Omental fat pad (tissue), 4 donors: Measurements from ENCODE around the gene C12orf76. TPM values are rescaled to one million over a fixed set of nuclear protein-coding genes. Genes with fewer than 3 reads are reported as not detected.

Source experiments
- ATAC-seq: fragments of 150-250 bp; one replicate; pipeline ENCODE4 v1.9.1; 2016; ENCODE audit warnings: mild to moderate bottlenecking, moderate library complexity; ENCODE audit not compliant: low FRiP score
- DNase-seq: peaks from one replicate; pipeline ENCODE4 v3.0.0-alpha.2; 2019; ENCODE audit warnings: low spot score
- total RNA-seq, 4 donors: library from RNA; depleted of rRNA; stranded (reverse); fragments of >200 nt; gene quantifications; one replicate each; pipeline ENCODE4 v1.1.0, GENCODE V29; 2016
- TF ChIP-seq, protein P1 (sequence below), 3 donors: fragments of 450-650 bp; IDR thresholded peaks; one replicate each; pipeline ENCODE4 v1.5.1; 2016 to 2017; ENCODE audit warnings: antibody characterized with exemption in 3 of 3, mild to moderate bottlenecking in 3 of 3, moderate library complexity in 2 of 3

The C12orf76 gene
- total RNA-seq, 4 donors from 2014 or later: 7.4 to 17.0 (median 11.9) TPM

DNA sequence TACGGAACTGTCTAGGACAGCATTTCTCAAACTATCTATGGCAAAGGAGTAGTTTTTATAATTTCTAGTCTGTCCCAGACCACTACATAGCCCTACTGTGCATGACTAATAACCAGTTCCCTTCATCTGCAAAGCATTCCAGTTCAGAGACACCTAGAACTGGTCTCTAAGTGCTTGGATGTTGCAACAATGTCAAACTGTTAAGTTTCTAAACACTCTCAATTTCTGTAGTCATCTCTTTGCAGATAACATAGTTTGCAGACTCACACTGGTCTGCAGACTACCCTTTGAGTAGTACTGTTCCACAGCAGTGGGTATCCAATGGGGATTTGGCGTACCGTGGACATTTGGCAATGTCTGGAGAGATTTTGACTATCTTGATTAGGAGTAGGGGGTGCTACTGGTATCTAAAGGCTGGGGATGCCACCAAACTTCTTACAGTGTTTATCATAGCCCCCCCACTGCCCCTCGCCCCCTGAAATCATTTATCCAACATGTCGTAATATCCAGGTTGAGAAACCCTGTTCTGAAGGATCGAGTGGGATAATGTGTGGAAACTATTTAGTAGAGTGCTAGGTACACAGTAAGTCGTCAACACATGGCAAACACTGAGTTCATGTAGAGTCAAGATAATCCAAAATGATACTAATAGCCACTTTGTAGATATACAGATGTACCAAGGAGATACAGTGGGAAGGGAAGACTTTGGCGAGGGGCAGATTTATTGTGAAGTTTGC lies 1.7 kb downstream of the C12orf76 start:
- TF ChIP-seq, protein P1, sequence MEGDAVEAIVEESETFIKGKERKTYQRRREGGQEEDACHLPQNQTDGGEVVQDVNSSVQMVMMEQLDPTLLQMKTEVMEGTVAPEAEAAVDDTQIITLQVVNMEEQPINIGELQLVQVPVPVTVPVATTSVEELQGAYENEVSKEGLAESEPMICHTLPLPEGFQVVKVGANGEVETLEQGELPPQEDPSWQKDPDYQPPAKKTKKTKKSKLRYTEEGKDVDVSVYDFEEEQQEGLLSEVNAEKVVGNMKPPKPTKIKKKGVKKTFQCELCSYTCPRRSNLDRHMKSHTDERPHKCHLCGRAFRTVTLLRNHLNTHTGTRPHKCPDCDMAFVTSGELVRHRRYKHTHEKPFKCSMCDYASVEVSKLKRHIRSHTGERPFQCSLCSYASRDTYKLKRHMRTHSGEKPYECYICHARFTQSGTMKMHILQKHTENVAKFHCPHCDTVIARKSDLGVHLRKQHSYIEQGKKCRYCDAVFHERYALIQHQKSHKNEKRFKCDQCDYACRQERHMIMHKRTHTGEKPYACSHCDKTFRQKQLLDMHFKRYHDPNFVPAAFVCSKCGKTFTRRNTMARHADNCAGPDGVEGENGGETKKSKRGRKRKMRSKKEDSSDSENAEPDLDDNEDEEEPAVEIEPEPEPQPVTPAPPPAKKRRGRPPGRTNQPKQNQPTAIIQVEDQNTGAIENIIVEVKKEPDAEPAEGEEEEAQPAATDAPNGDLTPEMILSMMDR (IDR thresholded peaks at IDR 0.05): no peak
- no peak for ATAC-seq
- no peak for DNase-seq

DNA sequence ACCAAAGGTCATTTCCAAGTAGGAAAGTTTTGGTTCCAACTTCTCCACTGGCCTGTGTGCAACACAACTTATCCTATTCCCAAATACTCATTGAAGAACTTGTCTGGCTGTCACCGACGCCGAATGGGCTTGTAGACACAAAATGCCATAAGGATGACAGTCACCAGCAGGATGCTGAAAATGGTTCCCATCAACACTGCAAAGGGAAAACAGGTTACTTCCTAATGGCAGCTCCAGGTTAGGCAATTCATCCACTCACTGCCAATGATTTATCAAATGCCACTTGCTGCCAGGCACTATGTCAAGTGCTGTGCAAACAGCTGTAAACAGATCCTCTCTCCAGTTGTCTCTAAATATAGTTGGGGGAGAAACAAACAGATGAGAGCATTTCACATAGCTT lies 6.1 kb downstream of the C12orf76 start:
- ATAC-seq (no peak), DNase-seq (no peak)
- TF ChIP-seq, protein P1 (IDR thresholded peaks at IDR 0.05): no peak

DNA sequence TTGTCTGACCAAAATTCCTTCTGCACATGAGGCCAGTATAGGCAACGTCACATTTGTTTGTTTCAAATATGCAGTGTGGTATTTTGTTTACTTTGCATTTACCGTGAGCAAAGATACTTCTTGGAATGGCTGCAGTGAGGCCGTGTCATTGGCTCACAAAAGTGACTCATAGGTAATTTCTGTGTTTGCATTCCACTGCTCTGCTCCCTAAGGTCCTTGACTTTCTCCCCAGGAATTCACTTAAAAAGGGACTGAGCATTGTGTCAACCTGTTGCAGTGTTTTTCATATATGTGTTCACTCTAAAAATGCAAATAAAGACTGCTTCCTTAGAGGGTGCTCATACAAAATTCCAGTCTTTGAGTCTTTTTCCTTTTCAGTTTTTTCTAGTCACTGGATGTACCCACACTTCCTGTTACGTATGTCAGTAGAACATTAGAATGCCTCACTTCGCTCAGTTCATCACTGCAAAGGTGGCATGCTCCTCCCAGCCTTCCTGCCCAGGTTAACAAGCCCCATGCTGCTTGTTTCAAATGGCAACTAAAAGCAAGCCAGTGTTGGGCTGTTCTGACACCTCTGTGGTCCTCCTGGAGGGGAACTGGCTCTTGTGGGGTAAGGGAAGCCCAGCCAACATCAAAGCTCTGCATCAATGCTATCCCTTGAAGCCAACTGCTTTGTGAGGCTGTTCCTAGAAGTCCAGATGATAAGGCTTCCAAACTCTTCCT lies 9.1 kb downstream of the C12orf76 start:
- peak; percentile 70 for ATAC-seq
- TF ChIP-seq, protein P1 (IDR thresholded peaks at IDR 0.05): no peak
- DNase-seq: no peak

DNA sequence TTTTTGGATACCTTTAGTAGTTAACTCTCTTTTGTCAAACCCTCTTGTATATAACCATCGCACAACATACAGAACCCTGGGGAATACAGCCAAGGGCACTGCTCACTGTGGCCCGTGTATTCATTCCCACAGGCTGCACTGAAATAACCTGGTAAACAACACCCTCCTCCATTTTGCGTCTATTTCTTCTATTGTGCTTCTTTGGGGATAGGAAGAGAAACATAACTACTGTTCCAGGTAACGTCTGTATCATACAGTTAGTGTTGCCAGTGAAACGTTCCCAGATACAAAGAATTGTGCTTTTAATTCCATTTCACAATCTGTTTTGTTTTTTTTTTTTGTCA lies 9.6 kb downstream of the C12orf76 start:
- DNase-seq (no peak), ATAC-seq (no peak)
- TF ChIP-seq, protein P1 (IDR thresholded peaks at IDR 0.05): no peak

DNA sequence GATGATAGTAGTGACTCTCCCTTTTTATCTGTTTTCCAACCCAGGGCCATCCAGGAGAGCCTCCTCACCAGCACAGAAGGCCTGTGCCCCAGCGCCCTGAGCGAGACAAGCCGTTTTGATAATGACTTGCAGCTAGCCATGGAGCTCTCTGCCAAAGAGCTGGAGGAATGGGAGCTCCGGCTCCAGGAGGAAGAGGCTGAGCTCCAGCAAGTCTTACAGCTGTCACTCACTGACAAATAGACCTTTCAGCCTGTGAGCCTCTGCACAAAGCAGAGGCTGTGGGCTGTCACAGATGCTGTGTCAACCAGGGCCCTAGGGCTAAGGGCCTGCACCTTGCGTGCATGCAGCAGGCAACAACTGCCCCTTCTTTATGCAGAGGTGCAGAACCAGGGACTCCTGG lies 11.0 kb downstream of the C12orf76 start:
- TF ChIP-seq, protein P1 (IDR thresholded peaks at IDR 0.05): no peak
- no peak for DNase-seq
- ATAC-seq: no peak

DNA sequence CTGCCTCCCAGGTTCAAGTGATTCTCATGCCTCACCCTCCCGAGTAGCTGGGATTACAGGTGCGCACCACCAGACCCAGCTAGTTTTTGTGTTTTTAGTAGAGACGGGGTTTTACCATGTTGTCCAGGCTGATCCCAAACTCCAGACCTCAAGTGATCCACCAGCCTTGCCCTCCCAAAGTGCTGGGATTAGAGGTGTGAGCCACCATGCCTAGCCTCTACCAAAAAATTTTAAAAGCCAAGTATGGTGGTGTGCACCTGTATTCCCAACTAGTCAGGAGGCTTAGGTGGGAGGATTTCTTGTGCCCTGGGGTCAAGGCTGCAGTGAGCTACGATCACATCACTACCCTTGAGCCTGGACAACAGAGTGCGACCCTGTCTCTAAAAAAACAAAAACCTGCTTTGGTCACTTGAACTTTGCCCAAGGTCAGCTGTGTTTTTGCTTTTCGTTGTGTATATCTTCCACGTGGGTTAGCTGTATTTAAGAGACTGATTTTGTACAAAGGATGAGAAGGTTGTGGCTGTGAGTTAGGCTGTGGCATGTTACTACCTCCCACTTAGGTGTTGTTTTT lies 12.7 kb downstream of the C12orf76 start:
- DNase-seq: no peak
- TF ChIP-seq, protein P1 (IDR thresholded peaks at IDR 0.05): no peak
- ATAC-seq: no peak
